GM12874 (cell line): Measurements from ENCODE around the gene EDA.

ENCODE experiments used
- TF ChIP-seq, protein P1 (sequence below): IDR thresholded peaks from 2 replicates; pipeline ENCODE4 v1.5.1; 2011; ENCODE audit warnings: low read depth, mild to moderate bottlenecking, control low read depth, low read length, moderate library complexity; ENCODE audit not compliant: insufficient read depth

Gene EDA

GRCh38 chrX:69988955-69989394 lies 373.1 kb downstream of the EDA start:
- TF ChIP-seq, protein P1, sequence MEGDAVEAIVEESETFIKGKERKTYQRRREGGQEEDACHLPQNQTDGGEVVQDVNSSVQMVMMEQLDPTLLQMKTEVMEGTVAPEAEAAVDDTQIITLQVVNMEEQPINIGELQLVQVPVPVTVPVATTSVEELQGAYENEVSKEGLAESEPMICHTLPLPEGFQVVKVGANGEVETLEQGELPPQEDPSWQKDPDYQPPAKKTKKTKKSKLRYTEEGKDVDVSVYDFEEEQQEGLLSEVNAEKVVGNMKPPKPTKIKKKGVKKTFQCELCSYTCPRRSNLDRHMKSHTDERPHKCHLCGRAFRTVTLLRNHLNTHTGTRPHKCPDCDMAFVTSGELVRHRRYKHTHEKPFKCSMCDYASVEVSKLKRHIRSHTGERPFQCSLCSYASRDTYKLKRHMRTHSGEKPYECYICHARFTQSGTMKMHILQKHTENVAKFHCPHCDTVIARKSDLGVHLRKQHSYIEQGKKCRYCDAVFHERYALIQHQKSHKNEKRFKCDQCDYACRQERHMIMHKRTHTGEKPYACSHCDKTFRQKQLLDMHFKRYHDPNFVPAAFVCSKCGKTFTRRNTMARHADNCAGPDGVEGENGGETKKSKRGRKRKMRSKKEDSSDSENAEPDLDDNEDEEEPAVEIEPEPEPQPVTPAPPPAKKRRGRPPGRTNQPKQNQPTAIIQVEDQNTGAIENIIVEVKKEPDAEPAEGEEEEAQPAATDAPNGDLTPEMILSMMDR, result no peak

DNA sequence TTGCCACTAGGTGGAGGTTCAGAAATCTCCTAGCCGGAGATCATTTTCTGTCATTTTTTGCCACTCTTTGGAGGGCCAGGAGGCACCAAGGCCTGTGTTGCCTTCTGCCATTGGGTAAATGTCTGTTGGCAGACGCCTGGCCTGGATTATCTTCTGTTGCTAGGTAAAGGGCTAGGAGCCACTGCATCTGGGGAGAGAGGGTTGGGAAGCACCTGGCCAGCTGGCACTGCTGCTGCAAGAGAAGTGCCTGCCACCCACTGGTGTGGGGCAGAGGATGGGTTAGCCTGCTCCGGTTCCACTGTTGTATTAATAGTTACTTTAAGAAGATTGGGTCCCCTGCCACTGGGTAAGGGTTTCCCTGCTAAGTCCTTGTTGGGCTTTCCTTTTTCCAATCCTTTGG lies 375.8 kb downstream of the EDA start:
- TF ChIP-seq, protein P1, result no peak

- TF ChIP-seq, protein P1, result no peak
Observed at GRCh38 chrX:69993494-69993893, 377.6 kb downstream of the EDA start.

- TF ChIP-seq, protein P1, result no peak
Observed at GRCh38 chrX:69995362-69996112, 379.6 kb downstream of the EDA start.

DNA sequence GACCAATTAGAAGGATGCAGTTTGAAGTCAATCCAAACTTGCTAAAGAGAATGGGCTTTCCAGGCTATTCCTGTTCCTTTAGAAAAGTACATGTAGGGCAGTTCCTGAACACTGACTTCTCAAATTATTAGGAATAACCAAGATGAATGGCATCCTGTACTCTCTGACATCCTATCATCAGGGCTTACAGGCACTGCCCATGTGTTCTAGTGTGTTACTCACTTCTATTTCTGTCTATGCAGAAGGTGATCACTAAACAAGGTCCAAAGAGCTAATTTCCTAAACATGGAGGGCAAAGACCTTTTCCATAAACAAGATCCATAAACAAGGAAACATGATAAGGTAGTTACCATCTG lies 380.2 kb downstream of the EDA start:
- TF ChIP-seq, protein P1, result no peak

DNA sequence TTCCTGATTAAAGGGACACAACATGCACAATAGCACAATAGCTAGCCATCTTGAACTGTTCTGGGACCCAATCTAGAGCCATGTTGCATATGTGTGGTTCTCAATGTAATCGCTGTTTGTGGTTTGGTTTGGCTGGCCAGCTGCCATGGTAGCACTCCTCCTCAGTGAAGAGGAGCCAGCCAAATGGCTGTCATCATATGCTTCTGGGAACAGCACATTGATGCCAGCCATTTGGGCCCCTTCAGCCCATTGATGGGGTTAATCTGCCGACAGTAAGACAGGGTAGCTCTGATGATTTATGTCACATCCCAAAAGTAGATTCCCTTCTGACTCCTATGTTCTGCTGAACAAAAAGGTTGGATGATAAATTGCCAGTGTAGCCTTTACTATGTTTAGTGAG lies 385.4 kb downstream of the EDA start:
- TF ChIP-seq, protein P1, result no peak

DNA sequence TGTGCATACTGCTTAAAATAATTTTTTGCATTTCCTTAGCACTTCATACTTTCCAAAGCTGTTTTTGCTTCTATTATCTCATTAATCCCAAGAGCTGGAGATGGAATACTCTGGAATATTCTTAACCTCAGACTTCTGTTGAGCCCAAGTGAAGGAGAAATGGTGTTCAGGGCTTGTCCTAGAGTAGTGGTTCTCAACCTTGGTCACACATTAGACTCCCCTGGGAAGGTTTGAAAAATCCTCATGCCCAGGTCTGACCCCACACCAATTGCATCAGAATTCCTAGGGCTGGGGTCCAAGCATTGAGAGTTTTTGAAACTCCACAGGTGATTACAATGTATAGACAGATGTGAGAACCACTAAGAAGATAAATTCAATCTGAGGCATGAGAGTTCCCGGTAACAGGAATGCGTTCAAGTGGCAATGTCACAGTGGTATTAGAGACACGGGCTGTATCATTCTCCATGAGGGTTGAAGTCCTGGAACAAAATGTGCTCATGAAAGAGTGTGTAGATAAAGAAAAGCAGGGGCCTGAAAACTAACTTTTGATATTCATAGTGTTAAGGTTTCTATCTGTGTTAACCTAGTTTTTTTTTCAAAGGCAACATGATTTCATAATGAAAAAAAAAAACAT lies 385.9 kb downstream of the EDA start:
- TF ChIP-seq, protein P1, result no peak
